ENCODE data around the gene PROZ.

The PROZ gene

GRCh38 chr13:113204378-113204734 lies 45.9 kb downstream of the PROZ start:
- no peak for TF ChIP-seq CTCF (IDR thresholded peaks at IDR 0.05; ENCODE audit: control insufficient read depth, insufficient read depth, low read depth, low read length, missing control alignments)
- H3K4me3 ChIP-seq (ENCODE audit: control insufficient read depth, low read depth, low read length) = no peak overlapping the region
- DNase-seq (ENCODE audit: low read depth) = no peak

DNA sequence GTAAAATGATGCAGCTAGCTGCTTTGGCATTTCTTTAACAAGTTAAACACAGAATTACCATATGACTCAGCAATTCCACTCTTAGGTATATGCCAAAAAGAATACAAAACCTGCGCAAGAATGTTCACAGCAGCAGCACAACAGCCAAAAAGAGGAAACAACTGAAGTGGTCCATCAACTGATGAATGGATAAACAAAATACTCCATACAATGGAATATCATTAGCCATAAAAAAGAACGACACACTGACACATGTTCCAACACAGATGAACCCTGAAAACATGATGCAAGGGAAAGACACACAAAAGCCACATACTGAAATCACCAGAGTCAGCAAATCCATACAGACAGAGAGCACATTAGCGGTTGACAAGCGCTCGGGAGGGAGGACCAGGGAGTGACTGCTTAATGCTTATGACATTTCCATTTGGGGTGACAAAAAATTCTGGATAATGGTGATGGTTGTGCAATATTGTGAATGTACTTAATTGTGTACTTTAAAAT lies 47.0 kb downstream of the PROZ start:
- DNase-seq (ENCODE audit: low read depth) = no peak
- no peak overlapping the region for H3K4me3 ChIP-seq (ENCODE audit: control insufficient read depth, low read depth, low read length)
- no peak for TF ChIP-seq CTCF (IDR thresholded peaks at IDR 0.05; ENCODE audit: control insufficient read depth, insufficient read depth, low read depth, low read length, missing control alignments)

- no peak for TF ChIP-seq CTCF (IDR thresholded peaks at IDR 0.05; ENCODE audit: control insufficient read depth, insufficient read depth, low read depth, low read length, missing control alignments)
- no peak for DNase-seq (ENCODE audit: low read depth)
- peak overlapping the region; percentile 82 for H3K4me3 ChIP-seq (ENCODE audit: control insufficient read depth, low read depth, low read length)
Measured at GRCh38 chr13:113207460-113207859, 49.0 kb downstream of the PROZ start.

DNA sequence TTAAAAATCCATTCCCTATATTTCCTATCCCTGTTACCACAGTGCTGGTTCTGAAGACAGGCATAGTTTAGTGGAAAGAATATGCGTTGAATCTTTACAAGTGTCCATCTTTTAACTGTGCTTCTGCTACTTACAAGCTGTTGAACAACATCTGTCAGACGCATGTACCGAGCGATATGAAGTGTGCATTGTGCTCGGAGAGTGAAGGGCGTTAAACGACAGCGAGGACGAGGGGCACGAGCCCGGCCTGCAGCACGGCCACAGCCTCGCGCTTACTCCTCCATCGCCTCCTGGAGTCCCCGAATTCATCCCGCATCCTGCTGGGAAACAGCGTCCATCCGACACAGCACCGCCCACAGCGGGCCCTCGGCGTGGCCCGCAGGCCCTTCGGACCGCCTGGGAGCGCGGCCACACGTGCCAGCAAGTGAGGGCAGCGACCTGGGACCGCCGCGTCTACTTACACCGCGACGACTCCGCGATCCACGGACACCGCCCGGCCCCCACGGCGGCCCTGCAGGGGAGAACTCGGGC lies 49.5 kb downstream of the PROZ start:
- no peak for DNase-seq (ENCODE audit: low read depth)
- TF ChIP-seq CTCF (IDR thresholded peaks at IDR 0.05; ENCODE audit: control insufficient read depth, insufficient read depth, low read depth, low read length, missing control alignments) = peak; percentile 14
- H3K4me3 ChIP-seq (ENCODE audit: control insufficient read depth, low read depth, low read length) = peak overlapping the region; percentile 82

DNA sequence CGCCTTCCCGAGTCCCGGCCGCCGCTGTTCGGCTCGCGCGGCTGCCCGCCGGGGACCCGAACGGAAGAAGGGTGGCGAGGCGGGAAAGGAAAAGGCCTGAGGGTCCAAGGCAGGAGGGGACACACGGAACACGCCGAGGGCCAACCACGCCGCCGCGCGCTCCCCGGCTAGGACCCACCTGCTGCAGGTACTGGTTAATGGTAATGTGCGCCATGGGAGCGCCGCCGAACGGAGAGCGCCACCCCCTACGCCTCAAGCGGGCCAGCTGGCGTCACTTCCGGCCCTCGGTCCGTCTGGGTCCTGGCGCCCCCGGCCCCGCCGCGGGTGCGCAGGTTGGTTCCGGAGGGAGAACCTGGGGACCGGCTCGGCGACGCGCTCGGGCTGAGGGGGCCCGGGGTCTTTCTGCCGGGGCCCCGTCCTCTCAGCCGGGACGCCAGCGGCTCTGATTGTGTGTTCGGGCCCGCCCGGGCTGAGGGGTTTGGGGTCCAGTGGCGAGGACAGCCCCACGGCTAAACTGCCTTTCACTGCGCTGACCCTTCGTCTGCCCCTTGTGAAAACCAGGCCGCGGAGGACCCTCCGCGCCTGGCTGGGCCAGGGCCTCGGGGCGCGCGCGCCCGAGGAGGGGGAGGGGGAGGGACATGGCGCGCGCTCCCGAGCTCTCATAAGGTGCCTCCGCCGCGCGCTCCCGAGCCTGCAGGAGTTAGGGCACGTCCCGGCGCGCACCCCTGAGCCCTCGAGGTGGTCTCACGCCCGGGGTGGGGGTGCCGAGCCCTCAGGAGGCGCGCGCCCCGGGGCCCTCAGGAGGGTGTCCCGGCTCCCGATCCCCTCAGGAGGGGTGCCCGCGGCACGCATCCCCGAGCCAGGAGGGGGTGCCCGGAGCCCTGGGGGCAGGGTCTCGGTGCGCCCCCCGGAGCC lies 50.2 kb downstream of the PROZ start, which contains the start of gene PCID2:
Gene PCID2, minus strand, starts transcription at position 249 of the 915 bp plus-strand sequence. Its CDS starts 35 bp downstream, at position 214.
- peak within 1 kb of the TSS; percentile 82 for H3K4me3 ChIP-seq (ENCODE audit: control insufficient read depth, low read depth, low read length)
- peak; percentile 37 for DNase-seq (ENCODE audit: low read depth)

DNA sequence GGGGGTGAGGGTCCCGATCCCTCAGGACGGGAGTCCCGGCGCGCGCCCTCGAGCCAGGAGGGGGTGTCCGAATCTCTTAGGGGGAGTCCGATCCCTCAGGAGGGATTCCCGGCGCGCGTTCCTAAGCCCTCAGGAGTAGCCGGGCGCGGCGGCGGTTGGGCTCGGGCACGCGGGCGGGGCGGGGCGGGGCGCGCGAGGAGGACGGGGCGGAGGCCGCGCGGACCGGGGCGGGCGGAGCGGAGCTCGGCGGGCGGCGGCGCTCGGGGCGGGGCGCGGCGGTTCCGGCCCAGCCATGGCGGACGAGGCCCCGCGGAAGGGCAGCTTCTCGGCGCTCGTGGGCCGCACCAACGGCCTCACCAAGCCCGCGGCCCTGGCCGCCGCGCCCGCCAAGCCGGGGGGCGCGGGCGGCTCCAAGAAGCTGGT lies 50.9 kb downstream of the PROZ start, which contains the start of gene CUL4A:
Gene CUL4A, plus strand, starts transcription at position 278 of the 423 bp plus-strand sequence. Its CDS starts 15 bp downstream, at position 293.
- peak within 1 kb of the TSS; percentile 82 for H3K4me3 ChIP-seq (ENCODE audit: control insufficient read depth, low read depth, low read length)
- DNase-seq (ENCODE audit: low read depth) = no peak
- no peak for TF ChIP-seq CTCF (IDR thresholded peaks at IDR 0.05; ENCODE audit: control insufficient read depth, insufficient read depth, low read depth, low read length, missing control alignments)

More for the DNA sequence above, 50.2 kb downstream of the PROZ start, which contains the start of gene PCID2:
- no peak for TF ChIP-seq CTCF (IDR thresholded peaks at IDR 0.05; ENCODE audit: control insufficient read depth, insufficient read depth, low read depth, low read length, missing control alignments)

All from AG09309 (cell line).